Neural progenitor cell (in vitro differentiated cells): ENCODE results near the gene SDK2. TPM values are rescaled to one million over a fixed set of nuclear protein-coding genes. Genes with fewer than 3 reads are reported as not detected.
"Not testable (repeated sequence)": the region's sequence is repeated elsewhere in the genome, so short reads cannot be mapped to it uniquely, and the experiment has no call there.

Experiments used
- DNase-seq: peaks from one replicate; pipeline ENCODE4 v3.0.0-alpha.2; 2016; ENCODE audit warnings: low spot score
- H2AFZ ChIP-seq: fragments of 200-600 bp; sonication (generic); replicated peaks from 2 replicates; pipeline ENCODE4 v1.6.1; 2016; ENCODE audit warnings: antibody characterized with exemption
- H3F3A ChIP-seq: fragments of 200-600 bp; sonication (generic); 2 replicates; pipeline ENCODE4 v1.6.1; 2016; ENCODE audit warnings: antibody characterized with exemption, low read depth
- H3K27ac ChIP-seq: fragments of 200-600 bp; sonication (generic); 2 replicates; pipeline ENCODE4 v1.5.1; 2016; ENCODE audit warnings: mild to moderate bottlenecking
- H3K27me3 ChIP-seq: fragments of 200-600 bp; sonication (generic); 2 replicates; pipeline ENCODE4 v1.6.1; 2016; ENCODE audit warnings: mild to moderate bottlenecking, moderate library complexity
- H3K36me3 ChIP-seq: fragments of 200-600 bp; sonication (generic); 2 replicates; pipeline ENCODE4 v1.5.1; 2016
- H3K4me1 ChIP-seq: fragments of 200-600 bp; sonication (generic); 2 replicates; pipeline ENCODE4 v1.6.1; 2016; ENCODE audit warnings: mixed run types
- H3K4me2 ChIP-seq: fragments of 200-600 bp; sonication (generic); 2 replicates; pipeline ENCODE4 v1.6.1; 2016
- H3K4me3 ChIP-seq: fragments of 200-600 bp; sonication (generic); 2 replicates; pipeline ENCODE4 v1.5.1; 2016
- H3K79me2 ChIP-seq: fragments of 200-600 bp; sonication (generic); 2 replicates; pipeline ENCODE4 v1.6.1; 2016; ENCODE audit warnings: low read depth
- H3K9ac ChIP-seq: fragments of 200-600 bp; sonication (generic); 2 replicates; pipeline ENCODE4 v1.6.1; 2016
- H3K9me3 ChIP-seq: fragments of 200-600 bp; sonication (generic); 2 replicates; pipeline ENCODE4 v1.5.1; 2016; ENCODE audit warnings: low read depth
- H4K20me1 ChIP-seq: fragments of 200-600 bp; sonication (generic); 2 replicates; pipeline ENCODE4 v1.6.1; 2016; ENCODE audit warnings: low read depth
- H3K27ac Mint-ChIP-seq: 3 replicates; pipeline ENCODE4 v1.8.0; 2021; ENCODE audit warnings: mixed read lengths
- H3K27me3 Mint-ChIP-seq: 2 replicates; pipeline ENCODE4 v1.8.0; 2022; ENCODE audit warnings: low read depth, mild to moderate bottlenecking, inconsistent platforms, moderate library complexity, mixed read lengths; ENCODE audit not compliant: insufficient read depth
- H3K36me3 Mint-ChIP-seq: 3 replicates; pipeline ENCODE4 v1.8.0; 2021; ENCODE audit warnings: mixed read lengths
- H3K4me1 Mint-ChIP-seq: 3 replicates; pipeline ENCODE4 v1.8.0; 2021; ENCODE audit warnings: mixed read lengths
- H3K4me3 Mint-ChIP-seq: 3 replicates; pipeline ENCODE4 v1.8.0; 2021; ENCODE audit warnings: mild to moderate bottlenecking, moderate library complexity, mixed read lengths
- H3K9me3 Mint-ChIP-seq: 3 replicates; pipeline ENCODE4 v1.8.0; 2020; ENCODE audit warnings: mixed read lengths
- CTCF ChIP-seq: fragments of 200-600 bp; sonication (generic); IDR thresholded peaks from 2 replicates; pipeline ENCODE4 v1.5.1; 2017; ENCODE audit warnings: antibody characterized with exemption, mild to moderate bottlenecking
- EZH2 ChIP-seq: fragments of 200-600 bp; sonication (generic); IDR thresholded peaks from 2 replicates; pipeline ENCODE4 v1.6.1; 2017; ENCODE audit warnings: antibody characterized with exemption, mild to moderate bottlenecking, moderate library complexity
- EZH2phosphoT487 ChIP-seq: fragments of 200-600 bp; sonication (generic); IDR thresholded peaks from 2 replicates; pipeline ENCODE4 v1.6.1; 2017; ENCODE audit warnings: antibody characterized with exemption
- total RNA-seq: library from RNA; depleted of rRNA; stranded (reverse); fragments of >200 nt; gene quantifications from 2 replicates; pipeline ENCODE4 v1.2.3, GENCODE V29; 2015; ENCODE audit warnings: low replicate concordance

SDK2 gene
- total RNA-seq, 1 donor from 2014 or later = 15.3 TPM

GRCh38 chr17:73315471-73315870 is 328.8 kb downstream of the SDK2 start:
- Histone ChIP-seq H3K9me3 (no peaks in the 10 kb centered on the region), H3K27me3 (peaks cover 14% of the 10 kb centered on the region), H4K20me1 (no peaks in the 10 kb centered on the region), H3K79me2 (no peaks in the 10 kb centered on the region), H3K36me3 (no peaks in the 10 kb centered on the region), H3F3A (peaks cover 24% of the 10 kb centered on the region), H3K4me1 (peaks cover 16% of the 10 kb centered on the region), H3K4me2 (no peak overlapping the region), H3K9ac (no peak overlapping the region), H3K4me3 (no peak overlapping the region), H2AFZ (no peak overlapping the region), H3K27ac (no peak overlapping the region)
- Mint-ChIP-seq H3K36me3 (no peaks in the 10 kb centered on the region), H3K9me3 (no peaks in the 10 kb centered on the region), H3K27me3 (peaks cover 23% of the 10 kb centered on the region), H3K27ac (no peak overlapping the region), H3K4me1 (peaks cover 31% of the 10 kb centered on the region), H3K4me3 (no peak overlapping the region)
- DNase-seq = no peak
- TF ChIP-seq CTCF (no peak), EZH2 (no peak), EZH2phosphoT487 (no peak)

GRCh38 chr17:73313526-73314127 is 330.6 kb downstream of the SDK2 start:
- H3K79me2 ChIP-seq = peaks cover 14% of the 10 kb centered on the region
- H3K9ac ChIP-seq = no peak overlapping the region
- peaks cover 29% of the 10 kb centered on the region for H3K4me1 ChIP-seq
- H3K27me3 ChIP-seq = peaks cover 14% of the 10 kb centered on the region
- peak overlapping the region; percentile 2 for H3K4me3 Mint-ChIP-seq
- no peak overlapping the region for H2AFZ ChIP-seq
- H3K27ac Mint-ChIP-seq = no peak overlapping the region
- no peak overlapping the region for H3K4me2 ChIP-seq
- peaks cover 39% of the 10 kb centered on the region for H3F3A ChIP-seq
- TF ChIP-seq CTCF = no peak
- TF ChIP-seq EZH2 = no peak
- TF ChIP-seq EZH2phosphoT487 = no peak
- H3K9me3 ChIP-seq = no peaks in the 10 kb centered on the region
- no peak overlapping the region for H3K4me3 ChIP-seq
- no peak for DNase-seq
- no peaks in the 10 kb centered on the region for H3K9me3 Mint-ChIP-seq
- H3K36me3 ChIP-seq = no peaks in the 10 kb centered on the region
- H4K20me1 ChIP-seq = peaks cover 14% of the 10 kb centered on the region
- peaks cover 13% of the 10 kb centered on the region for H3K27me3 Mint-ChIP-seq
- H3K36me3 Mint-ChIP-seq = no peaks in the 10 kb centered on the region
- no peak overlapping the region for H3K27ac ChIP-seq
- H3K4me1 Mint-ChIP-seq = peaks cover 31% of the 10 kb centered on the region

- not testable (repeated sequence) for H3K9me3 ChIP-seq, H3K36me3 Mint-ChIP-seq, H3K27ac Mint-ChIP-seq, H3K36me3 ChIP-seq, DNase-seq, H3K9me3 Mint-ChIP-seq, H3K27ac ChIP-seq, H3K9ac ChIP-seq
- Mint-ChIP-seq H3K4me3 (peak overlapping the region; percentile 98), H3K27me3 (peaks cover 11% of the 10 kb centered on the region), H3K4me1 (peaks cover 34% of the 10 kb centered on the region)
- Histone ChIP-seq H3K4me1 (peaks cover 29% of the 10 kb centered on the region), H3K27me3 (peaks cover 14% of the 10 kb centered on the region), H3K4me3 (peak overlapping the region; percentile 77), H3F3A (peaks cover 35% of the 10 kb centered on the region), H3K79me2 (peaks cover 22% of the 10 kb centered on the region), H4K20me1 (peaks cover 22% of the 10 kb centered on the region), H3K4me2 (peak overlapping the region; percentile 100), H2AFZ (peak overlapping the region; percentile 75)
Observed at GRCh38 chr17:73312887-73313286, 331.4 kb downstream of the SDK2 start.

- H3K27me3 Mint-ChIP-seq = peaks cover 6% of the 10 kb centered on the region
- Histone ChIP-seq H4K20me1 (peaks cover 24% of the 10 kb centered on the region), H3K27me3 (peaks cover 14% of the 10 kb centered on the region), H3K9ac (peak within 1 kb of the TSS; percentile 68), H3K36me3 (no peaks in the 10 kb centered on the region), H2AFZ (peak within 1 kb of the TSS; percentile 75), H3K4me1 (peaks cover 27% of the 10 kb centered on the region), H3K9me3 (no peaks in the 10 kb centered on the region), H3K27ac (peak within 1 kb of the TSS; percentile 95), H3K4me2 (peak within 1 kb of the TSS; percentile 100), H3F3A (peaks cover 35% of the 10 kb centered on the region), H3K4me3 (peak within 1 kb of the TSS; percentile 77), H3K79me2 (peaks cover 29% of the 10 kb centered on the region)
- H3K27ac Mint-ChIP-seq = peak within 1 kb of the TSS; percentile 90
- H3K4me1 Mint-ChIP-seq = peaks cover 26% of the 10 kb centered on the region
- no peak for TF ChIP-seq CTCF
- TF ChIP-seq EZH2 = no peak
- TF ChIP-seq EZH2phosphoT487 = no peak
- no peaks in the 10 kb centered on the region for H3K9me3 Mint-ChIP-seq
- peak; percentile 97 for DNase-seq
- H3K4me3 Mint-ChIP-seq = peak within 1 kb of the TSS; percentile 98
- peaks cover 2% of the 10 kb centered on the region for H3K36me3 Mint-ChIP-seq
Observed at GRCh38 chr17:73311781-73312641, 332.2 kb downstream of the SDK2 start, which contains the start of gene CDC42EP4. Gene CDC42EP4, minus strand, starts transcription at chr17:73312001. Its CDS starts 25,501 bp downstream, at chr17:73286500.
